MCF 10A (cell line): ENCODE results near the gene PPP6R2. TPM values are rescaled to one million over a fixed set of nuclear protein-coding genes. Genes with fewer than 3 reads are reported as not detected.
"Not testable (repeated sequence)": the region's sequence is repeated elsewhere in the genome, so short reads cannot be mapped to it uniquely, and the experiment has no call there.

Source experiments
- BruUV-seq: library from RNA; stranded (reverse); fragments of 400-500 nt; replicated peaks from 2 replicates; lab custom pipeline; 2021; lab: Mats Ljungman, UMichigan
- CTCF ChIA-PET: fragments of 300-600 bp; sonication (Branson Sonifier 250); formaldehyde crosslinking; extraction: SDS; loops from one replicate; lab custom pipeline; 2021; ENCODE audit warnings: antibody characterized with exemption, inconsistent platforms; lab: Yijun Ruan, JAX
- POLR2A ChIA-PET: fragments of 300-600, 350-650 bp; sonication (Branson Sonifier 250); formaldehyde crosslinking; extraction: SDS; loops from one replicate; lab custom pipeline; 2020; ENCODE audit warnings: antibody characterized with exemption, inconsistent platforms; lab: Yijun Ruan, JAX
- DNase-seq: peaks from one replicate; pipeline ENCODE4 v3.0.0-alpha.2; 2018; ENCODE audit not compliant: unreplicated experiment
- H3K27ac Mint-ChIP-seq: one replicate; pipeline ENCODE4 v1.8.0; 2022; ENCODE audit warnings: mild to moderate bottlenecking, low read depth, mixed read lengths; ENCODE audit not compliant: unreplicated experiment
- H3K27me3 Mint-ChIP-seq: one replicate; pipeline ENCODE4 v1.8.0; 2022; ENCODE audit warnings: mixed read lengths; ENCODE audit not compliant: insufficient read depth, unreplicated experiment
- H3K36me3 Mint-ChIP-seq: one replicate; pipeline ENCODE4 v1.8.0; 2022; ENCODE audit warnings: mild to moderate bottlenecking, moderate library complexity, mixed read lengths; ENCODE audit not compliant: insufficient read depth, unreplicated experiment
- H3K4me1 Mint-ChIP-seq: one replicate; pipeline ENCODE4 v1.8.0; 2022; ENCODE audit warnings: mixed read lengths; ENCODE audit not compliant: insufficient read depth, unreplicated experiment
- H3K4me3 Mint-ChIP-seq: one replicate; pipeline ENCODE4 v1.8.0; 2022; ENCODE audit warnings: mild to moderate bottlenecking, moderate library complexity, mixed read lengths; ENCODE audit not compliant: unreplicated experiment
- H3K9me3 Mint-ChIP-seq: one replicate; pipeline ENCODE4 v1.8.0; 2022; ENCODE audit warnings: mixed read lengths; ENCODE audit not compliant: unreplicated experiment
- intact Hi-C: fragments of 100-400 bp; cut with micrococcal nuclease; formaldehyde crosslinking; loops from 2 replicates; pipeline ENCODE4 v1.14.1; 2022
- total RNA-seq: library from RNA; stranded (reverse); gene quantifications from 2 replicates; pipeline ENCODE4 v1.2.3, GENCODE V29; 2022
- TF ChIP-seq, protein P1 (sequence below): fragments of 200-600 bp; IDR thresholded peaks from one replicate; pipeline ENCODE4 v1.8.0; 2022; ENCODE audit warnings: antibody characterized with exemption, mild to moderate bottlenecking; ENCODE audit not compliant: unreplicated experiment

Gene PPP6R2
- total RNA-seq, 1 experiment from 2014 or later, result 30.1 TPM

DNA sequence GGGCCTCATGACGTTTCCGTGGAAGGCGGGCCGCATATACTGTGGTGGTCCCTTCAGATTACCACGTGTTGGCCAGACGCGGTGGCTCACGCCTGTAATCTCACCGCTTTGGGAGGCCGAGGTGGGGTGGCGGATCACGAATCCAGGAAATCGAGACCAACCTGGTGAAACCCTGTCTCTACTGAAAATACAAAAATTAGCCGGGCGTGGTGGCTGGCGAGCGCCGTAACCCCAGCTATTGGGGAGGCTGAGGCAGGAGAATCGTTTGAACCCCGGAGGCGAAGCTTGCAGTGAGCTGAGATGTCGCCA is 15.5 kb upstream of the PPP6R2 start:
- intact Hi-C loops, result loop anchor here (2.0 kb wide), 2 partner anchors 45 to 53 kb away; no protein-coding TSS in a partner anchor
- peaks cover 18% of the 10 kb centered on the region for H3K4me1 Mint-ChIP-seq
- no TSS peak for BruUV-seq
- H3K9me3 Mint-ChIP-seq, result no peaks in the 10 kb centered on the region
- peak overlapping the region; percentile 84 for H3K4me3 Mint-ChIP-seq
- no peak for DNase-seq
- TF ChIP-seq, protein P1, sequence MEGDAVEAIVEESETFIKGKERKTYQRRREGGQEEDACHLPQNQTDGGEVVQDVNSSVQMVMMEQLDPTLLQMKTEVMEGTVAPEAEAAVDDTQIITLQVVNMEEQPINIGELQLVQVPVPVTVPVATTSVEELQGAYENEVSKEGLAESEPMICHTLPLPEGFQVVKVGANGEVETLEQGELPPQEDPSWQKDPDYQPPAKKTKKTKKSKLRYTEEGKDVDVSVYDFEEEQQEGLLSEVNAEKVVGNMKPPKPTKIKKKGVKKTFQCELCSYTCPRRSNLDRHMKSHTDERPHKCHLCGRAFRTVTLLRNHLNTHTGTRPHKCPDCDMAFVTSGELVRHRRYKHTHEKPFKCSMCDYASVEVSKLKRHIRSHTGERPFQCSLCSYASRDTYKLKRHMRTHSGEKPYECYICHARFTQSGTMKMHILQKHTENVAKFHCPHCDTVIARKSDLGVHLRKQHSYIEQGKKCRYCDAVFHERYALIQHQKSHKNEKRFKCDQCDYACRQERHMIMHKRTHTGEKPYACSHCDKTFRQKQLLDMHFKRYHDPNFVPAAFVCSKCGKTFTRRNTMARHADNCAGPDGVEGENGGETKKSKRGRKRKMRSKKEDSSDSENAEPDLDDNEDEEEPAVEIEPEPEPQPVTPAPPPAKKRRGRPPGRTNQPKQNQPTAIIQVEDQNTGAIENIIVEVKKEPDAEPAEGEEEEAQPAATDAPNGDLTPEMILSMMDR, result no peak
- H3K27me3 Mint-ChIP-seq, result no peaks in the 10 kb centered on the region
- CTCF ChIA-PET, result interaction anchor here (0.7 to 4.5 kb wide), 9 partner anchors 11 to 86 kb away, joined by 3 to 38 read pairs (median 8); partner anchors contain the start of genes HDAC10 and PLXNB2
- POLR2A ChIA-PET, result interaction anchor here (0.6 to 6.0 kb wide), 8 partner anchors 13 to 250 kb away, joined by 3 to 60 read pairs (median 4); partner anchors contain the start of genes HDAC10, MAPK12, PLXNB2 and TUBGCP6
- H3K27ac Mint-ChIP-seq, result peak overlapping the region; percentile 49
- no peaks in the 10 kb centered on the region for H3K36me3 Mint-ChIP-seq

GRCh38 chr22:50329236-50329635 is 13.9 kb upstream of the PPP6R2 start:
- POLR2A ChIA-PET, result interaction anchor here (2.2 to 6.0 kb wide), 2 partner anchors 24 to 78 kb away, joined by 5 to 60 read pairs; partner anchors contain the start of genes HDAC10 and PLXNB2
- intact Hi-C loops, result no loop called here
- peaks cover 18% of the 10 kb centered on the region for H3K4me1 Mint-ChIP-seq
- CTCF ChIA-PET, result interaction anchor here (1.3 to 4.5 kb wide), 7 partner anchors 12 to 88 kb away, joined by 4 to 38 read pairs (median 8); partner anchors contain the start of gene HDAC10
- H3K9me3 Mint-ChIP-seq, result no peaks in the 10 kb centered on the region
- no peak overlapping the region for H3K4me3 Mint-ChIP-seq
- no peak overlapping the region for H3K27ac Mint-ChIP-seq
- TF ChIP-seq, protein P1, result no peak
- no TSS peak for BruUV-seq
- H3K36me3 Mint-ChIP-seq, result no peaks in the 10 kb centered on the region
- no peak for DNase-seq
- no peaks in the 10 kb centered on the region for H3K27me3 Mint-ChIP-seq

DNA sequence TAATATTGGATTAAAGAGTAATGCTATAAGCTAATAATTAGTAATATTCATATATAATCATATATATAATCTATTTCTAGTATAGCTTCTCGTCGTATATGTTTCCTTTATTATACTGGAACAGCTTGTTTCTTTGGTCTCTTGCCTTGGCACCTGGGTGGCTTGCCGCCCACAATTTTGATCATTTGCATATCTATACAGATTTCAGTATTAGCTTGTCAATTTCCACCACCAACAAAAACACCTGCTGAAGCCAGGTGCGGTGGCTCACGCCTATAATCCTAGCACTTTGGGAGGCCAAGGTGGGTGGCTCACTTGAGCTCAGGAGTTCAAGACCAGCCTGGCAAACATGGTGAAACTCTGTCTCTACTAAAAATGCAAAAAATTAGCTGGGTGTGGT is 8.7 kb upstream of the PPP6R2 start:
- H3K36me3 Mint-ChIP-seq, intact Hi-C loops, H3K9me3 Mint-ChIP-seq, H3K27me3 Mint-ChIP-seq, POLR2A ChIA-PET, BruUV-seq, DNase-seq, H3K4me1 Mint-ChIP-seq, H3K27ac Mint-ChIP-seq, H3K4me3 Mint-ChIP-seq: not testable (repeated sequence)
- CTCF ChIA-PET, result interaction anchor here (1.4 to 3.5 kb wide), 4 partner anchors 7 to 82 kb away, joined by 3 to 13 read pairs (median 8); no protein-coding TSS in a partner anchor

DNA sequence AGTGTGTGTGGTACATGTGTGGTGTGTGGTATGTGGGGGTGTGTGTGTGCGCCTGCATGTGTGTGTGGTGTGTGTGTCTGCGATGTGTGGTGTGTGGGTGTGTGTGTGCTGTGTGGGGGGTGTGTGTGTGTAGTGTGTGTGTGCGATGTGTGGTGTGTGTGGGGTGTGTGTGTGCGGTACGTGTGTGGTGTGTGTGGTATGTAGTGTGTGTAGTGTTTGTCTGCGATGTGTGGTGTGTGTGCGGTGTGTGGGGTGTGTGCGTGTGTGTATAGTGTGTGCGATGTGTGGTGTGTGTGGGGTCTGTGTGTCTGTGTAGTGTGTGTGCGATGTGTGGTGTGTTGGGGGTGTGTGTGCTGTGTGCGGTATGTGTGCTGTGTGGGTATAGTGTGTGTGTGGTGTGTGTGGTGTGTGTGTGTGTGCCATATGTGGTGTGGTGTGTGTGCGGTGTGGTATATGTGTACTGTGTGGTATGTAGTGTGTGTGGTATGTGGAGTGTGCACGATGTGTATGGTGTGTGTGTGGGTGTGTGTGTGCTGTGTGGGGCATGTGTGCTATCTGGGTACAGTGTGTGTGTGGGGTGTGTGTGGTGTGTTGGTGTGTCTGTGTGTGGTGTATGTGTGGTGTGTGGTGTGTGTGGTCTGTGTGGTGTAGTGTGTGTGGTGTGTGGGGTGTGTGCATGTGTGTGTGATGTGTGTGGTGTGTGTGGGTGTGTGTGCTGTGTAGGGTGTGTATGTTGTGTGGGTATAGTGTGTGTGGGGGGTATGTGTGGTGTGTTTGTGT is 5.7 kb upstream of the PPP6R2 start:
- H3K9me3 Mint-ChIP-seq, result no peaks in the 10 kb centered on the region
- H3K27ac Mint-ChIP-seq, result no peak overlapping the region
- CTCF ChIA-PET, result no interaction called here
- POLR2A ChIA-PET, result no interaction called here
- TF ChIP-seq, protein P1, result no peak
- no peaks in the 10 kb centered on the region for H3K27me3 Mint-ChIP-seq
- intact Hi-C loops, result no loop called here
- no peak overlapping the region for H3K4me3 Mint-ChIP-seq
- BruUV-seq, result no TSS peak
- no peak for DNase-seq
- no peaks in the 10 kb centered on the region for H3K4me1 Mint-ChIP-seq
- H3K36me3 Mint-ChIP-seq, result no peaks in the 10 kb centered on the region
